ENCODE results near the gene RAI14.

DNA sequence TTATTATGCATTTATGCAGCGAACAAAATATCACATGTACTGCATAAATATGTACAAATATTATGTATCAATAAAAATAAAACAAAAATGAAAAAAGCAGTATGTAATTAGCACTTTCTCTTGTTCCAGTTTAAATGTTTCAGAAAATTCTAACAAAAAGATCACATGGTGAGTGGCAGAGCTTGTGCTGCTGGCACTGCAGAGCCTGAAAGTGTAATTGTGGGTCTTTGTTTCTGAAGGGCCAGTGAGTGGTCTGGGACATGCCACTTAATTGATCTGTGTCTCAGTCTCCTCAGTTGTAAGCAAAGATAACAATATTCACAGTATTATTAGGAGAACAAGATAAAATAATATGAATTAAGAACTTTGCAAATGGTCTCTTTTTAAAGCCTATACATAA, 39.5 kb upstream of the RAI14 start:
- TF ChIP-seq, protein P1, sequence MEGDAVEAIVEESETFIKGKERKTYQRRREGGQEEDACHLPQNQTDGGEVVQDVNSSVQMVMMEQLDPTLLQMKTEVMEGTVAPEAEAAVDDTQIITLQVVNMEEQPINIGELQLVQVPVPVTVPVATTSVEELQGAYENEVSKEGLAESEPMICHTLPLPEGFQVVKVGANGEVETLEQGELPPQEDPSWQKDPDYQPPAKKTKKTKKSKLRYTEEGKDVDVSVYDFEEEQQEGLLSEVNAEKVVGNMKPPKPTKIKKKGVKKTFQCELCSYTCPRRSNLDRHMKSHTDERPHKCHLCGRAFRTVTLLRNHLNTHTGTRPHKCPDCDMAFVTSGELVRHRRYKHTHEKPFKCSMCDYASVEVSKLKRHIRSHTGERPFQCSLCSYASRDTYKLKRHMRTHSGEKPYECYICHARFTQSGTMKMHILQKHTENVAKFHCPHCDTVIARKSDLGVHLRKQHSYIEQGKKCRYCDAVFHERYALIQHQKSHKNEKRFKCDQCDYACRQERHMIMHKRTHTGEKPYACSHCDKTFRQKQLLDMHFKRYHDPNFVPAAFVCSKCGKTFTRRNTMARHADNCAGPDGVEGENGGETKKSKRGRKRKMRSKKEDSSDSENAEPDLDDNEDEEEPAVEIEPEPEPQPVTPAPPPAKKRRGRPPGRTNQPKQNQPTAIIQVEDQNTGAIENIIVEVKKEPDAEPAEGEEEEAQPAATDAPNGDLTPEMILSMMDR (conservative IDR thresholded peaks at IDR 0.05) = no peak
- TF ChIP-seq ZFX (IDR thresholded peaks at IDR 0.05) = no peak

Data from C4-2B (cell line).